ENCODE data around the gene TMEM179.

- TF ChIP-seq, protein P1, sequence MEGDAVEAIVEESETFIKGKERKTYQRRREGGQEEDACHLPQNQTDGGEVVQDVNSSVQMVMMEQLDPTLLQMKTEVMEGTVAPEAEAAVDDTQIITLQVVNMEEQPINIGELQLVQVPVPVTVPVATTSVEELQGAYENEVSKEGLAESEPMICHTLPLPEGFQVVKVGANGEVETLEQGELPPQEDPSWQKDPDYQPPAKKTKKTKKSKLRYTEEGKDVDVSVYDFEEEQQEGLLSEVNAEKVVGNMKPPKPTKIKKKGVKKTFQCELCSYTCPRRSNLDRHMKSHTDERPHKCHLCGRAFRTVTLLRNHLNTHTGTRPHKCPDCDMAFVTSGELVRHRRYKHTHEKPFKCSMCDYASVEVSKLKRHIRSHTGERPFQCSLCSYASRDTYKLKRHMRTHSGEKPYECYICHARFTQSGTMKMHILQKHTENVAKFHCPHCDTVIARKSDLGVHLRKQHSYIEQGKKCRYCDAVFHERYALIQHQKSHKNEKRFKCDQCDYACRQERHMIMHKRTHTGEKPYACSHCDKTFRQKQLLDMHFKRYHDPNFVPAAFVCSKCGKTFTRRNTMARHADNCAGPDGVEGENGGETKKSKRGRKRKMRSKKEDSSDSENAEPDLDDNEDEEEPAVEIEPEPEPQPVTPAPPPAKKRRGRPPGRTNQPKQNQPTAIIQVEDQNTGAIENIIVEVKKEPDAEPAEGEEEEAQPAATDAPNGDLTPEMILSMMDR (IDR thresholded peaks at IDR 0.05; ENCODE audit: borderline replicate concordance, extremely low read depth, low read length, poor library complexity, severe bottlenecking), result no peak
- TF ChIP-seq EZH2 (IDR thresholded peaks at IDR 0.05; ENCODE audit: borderline replicate concordance, low read depth, low read length, severe bottlenecking), result no peak
These were observed 37.4 kb upstream of the TMEM179 start for GRCh38 chr14:104641753-104642539.

All from DND-41 (cell line).